CD1c-positive myeloid dendritic cell (primary cell): Measurements from ENCODE around the gene C17orf67.

Source experiments
- DNase-seq: peaks from one replicate; pipeline ENCODE4 v3.0.0-alpha.2; 2016; ENCODE audit errors: extremely low spot score

C17orf67 gene

DNA sequence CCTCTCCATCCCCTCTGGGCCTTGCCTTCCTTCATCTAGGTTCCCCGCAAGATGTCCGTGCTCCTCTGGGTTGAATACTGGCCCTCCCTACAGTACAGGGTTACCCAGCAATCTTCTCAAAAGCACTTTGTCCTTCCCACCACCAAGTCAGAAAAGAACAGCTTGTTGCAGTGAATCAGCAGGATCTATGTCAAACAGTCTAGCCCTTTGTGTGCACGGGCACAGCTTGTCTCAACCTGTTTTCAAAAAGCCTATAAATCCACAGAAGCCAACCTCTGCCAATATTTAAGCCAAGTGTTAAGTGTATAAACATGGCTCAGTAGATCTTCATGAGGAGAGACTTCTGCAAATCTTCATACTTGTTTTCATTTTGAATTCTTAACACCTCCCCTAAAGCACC, 25.2 kb downstream of the C17orf67 start:
- no peak for DNase-seq

DNA sequence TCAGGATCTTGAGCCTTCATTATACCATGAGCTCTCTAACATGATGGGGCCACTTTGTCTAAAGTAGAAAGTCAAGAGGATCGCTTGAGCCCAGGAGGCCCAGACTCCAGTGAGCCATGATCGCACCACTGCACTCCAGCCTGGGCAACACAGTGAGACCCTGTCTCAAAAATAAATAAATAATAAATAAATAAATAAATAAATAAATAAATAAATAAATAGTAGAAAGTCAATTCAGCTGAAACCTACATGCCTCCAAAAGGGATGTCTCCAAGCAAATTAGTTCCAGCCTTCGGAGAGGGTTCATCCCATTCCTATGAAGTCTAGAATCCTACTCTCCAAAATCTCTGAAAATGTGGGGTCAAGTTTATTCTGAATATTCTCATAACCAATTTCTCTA, 26.0 kb downstream of the C17orf67 start:
- no peak for DNase-seq

DNA sequence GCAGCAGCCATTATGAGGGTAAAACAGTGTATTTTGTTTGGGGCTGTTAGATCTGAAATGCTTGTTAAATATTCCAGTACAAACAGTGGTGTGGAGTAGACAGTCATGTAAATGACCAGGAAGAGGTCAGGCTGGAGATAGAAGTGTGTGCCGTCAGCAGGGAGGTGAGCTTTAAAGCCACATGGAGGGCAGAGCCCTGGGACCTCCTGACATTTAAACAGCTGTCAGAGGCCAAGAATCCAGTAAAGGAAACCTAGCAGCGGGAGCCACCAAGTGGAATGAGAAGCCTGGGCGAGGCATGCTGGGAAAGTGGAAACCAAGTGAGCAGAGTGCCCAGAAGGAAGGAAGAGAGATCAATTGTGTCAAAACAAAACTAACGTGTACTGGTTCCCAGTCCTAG, 26.8 kb downstream of the C17orf67 start:
- DNase-seq: no peak

DNA sequence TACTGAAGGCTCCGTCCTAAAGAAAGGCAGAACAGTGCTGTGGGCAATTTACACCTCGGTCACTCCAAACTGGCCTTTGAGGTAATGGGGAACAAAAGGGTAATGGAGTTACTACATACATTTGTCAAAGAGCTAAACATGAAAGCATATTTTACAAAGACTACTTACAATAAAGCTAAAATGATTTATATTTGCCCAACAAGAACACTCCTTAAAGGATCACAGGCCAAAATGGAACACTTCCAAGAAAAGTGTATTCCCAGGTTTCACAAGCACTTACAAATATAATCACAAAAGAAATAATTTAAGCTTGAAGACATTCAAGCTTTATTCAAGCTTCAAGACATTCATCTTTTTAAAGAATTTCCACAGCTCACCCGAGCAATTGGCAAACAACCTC, 29.3 kb downstream of the C17orf67 start:
- DNase-seq: no peak

DNA sequence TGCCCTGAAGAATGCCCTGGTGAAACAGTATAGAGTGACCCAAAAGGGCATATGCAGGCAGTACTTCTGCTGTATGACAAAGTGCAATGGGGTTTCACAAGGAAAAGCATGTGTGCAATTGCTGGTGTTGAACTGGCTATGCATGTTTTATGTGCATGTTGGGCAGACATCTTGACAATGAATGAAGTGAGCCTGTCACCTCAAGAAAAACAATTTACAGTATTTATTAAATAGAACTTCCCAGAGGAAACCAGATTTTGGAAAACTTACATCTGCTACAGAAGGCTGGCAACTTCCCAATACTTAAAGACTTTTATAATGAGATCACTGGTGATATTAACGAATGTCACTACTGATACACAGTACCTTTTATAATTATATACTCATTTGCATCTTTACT, 30.6 kb downstream of the C17orf67 start:
- no peak for DNase-seq

DNA sequence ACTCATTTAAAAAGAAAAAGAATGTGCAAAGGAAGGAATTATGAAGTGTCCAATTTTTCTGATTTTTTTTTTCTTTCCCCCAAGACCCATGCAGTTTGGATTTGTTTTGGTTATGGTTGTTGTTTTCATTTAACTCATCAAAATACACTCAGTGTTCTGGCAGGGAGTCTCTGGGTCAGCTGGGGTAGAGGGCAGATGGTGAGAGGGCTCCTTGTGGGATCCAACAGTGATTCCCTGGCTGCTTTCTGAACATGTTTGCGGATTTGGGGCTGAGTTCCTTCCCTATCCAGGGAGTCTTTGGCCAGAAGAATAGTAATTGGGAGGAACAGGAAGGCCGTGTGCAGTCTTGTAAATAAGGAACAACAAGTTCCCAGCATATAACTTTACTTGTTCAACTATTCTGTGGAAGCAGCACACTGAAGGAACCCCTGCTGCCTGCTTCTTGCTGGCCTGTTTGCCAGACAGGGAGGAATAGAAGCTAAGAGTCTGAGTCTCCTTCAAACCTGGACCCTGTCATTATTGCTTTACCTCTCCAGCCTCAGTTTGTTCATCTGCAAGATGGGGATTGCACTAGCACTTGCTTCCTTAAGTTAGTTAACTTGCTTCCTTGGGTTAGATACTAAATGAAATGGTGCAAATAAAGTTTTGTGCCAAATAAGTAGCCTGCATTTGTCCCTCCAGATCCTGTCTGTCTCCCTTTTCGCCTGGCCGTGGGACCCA, 32.1 kb downstream of the C17orf67 start:
- DNase-seq: no peak

DNA sequence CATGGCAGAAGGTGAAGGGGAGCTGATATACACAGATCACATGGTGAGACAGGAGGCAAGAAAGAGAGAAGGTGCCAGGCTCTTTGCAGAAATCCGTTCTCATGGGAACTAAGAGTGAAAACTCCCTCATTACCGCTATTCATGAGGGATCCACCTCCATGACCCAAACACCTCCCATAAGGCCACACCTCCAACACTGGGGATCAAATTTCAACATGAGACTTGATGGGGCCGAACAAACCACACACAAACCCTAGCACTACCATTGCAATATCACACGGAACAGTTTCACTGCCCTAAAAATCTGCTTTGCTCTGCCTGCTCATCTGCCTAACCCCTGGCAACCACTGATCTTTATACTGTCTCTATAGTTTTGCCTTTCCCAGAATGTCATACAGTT, 34.8 kb downstream of the C17orf67 start:
- no peak for DNase-seq

DNA sequence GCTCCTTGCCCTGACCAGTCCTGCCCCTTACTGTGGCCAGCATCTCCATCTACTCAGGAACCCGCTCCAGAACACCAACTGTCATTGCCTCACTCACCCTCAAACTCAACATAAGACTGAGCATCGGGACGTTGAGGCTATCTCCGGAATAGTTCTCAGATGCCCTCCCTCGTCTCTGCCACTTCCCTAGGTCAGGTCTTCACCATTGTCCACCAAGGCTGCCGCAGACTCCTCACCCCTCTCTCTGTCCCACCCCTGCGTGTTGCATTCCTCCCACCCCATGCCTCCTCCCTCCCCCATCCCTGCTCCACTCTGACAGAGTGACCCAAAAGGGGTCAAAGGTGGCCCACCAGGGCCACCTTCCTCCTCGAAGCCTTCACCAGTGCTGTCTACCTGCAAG, 37.2 kb downstream of the C17orf67 start:
- DNase-seq: no peak

DNA sequence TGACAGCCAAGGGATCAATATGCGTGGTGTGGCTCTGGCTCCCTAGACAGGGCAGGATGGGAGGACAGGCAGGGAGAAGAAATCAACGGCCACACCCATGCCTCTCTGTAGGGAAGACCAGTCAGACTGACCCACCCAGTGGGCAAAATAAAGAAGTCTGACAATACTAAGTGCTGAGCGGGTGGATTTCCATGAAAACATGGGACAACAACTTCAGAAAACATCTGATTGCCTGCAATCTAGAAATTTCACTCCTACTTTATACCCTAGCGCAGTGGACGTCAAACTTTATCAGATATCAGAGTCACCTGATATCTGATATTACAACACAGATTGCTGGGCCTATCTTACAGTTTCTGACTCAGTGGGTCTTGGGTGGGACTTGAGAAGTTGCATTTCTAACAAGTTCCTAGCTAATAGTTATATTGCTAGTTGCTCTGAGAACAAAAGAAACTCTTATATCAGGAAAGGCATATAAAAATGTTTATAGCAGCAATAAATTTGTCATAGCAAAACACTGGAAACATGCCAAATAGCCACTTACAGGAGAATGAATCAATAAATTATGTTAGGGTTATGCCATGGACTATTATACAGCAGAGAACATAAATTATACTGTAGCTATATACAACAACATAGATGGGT, 38.4 kb downstream of the C17orf67 start:
- DNase-seq: no peak

DNA sequence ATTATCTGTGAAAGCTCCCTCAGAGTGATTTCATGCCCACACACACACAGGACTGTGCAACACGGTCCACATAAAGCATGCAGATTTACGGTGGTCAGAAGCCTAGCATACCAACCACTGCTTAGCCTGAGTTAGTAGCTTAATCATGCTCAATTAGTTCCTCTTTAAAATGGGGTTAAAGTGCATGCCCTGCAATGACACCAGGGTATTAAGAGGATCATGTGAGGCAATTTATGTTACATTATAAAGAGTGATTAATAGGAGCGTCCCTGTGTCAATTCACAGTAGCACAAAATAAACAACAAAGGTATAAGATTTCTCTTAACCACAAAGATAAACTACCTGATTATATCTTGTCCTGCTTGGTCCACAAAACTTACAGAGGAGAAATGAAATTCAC, 39.8 kb downstream of the C17orf67 start:
- peak; percentile 66 for DNase-seq

DNA sequence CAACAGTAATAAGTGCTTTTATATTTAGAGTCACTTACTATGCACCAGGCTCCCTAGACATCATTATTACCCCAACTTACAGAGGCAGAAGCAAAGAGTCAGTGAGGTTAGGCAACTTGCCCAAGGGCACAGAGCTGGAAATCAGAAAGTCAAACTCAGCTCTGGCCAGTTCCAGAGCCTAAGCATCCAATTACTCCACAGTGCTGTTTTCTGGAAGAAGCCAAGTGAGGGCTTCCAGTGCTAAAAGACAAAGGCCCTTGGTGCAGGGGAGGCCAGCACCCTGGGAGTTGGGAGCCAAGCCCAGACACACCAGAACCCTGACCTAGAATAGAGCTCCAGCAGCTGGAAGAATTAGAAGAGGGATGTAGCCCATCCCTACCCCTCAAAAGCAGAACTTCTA, 40.2 kb downstream of the C17orf67 start:
- no peak for DNase-seq

DNA sequence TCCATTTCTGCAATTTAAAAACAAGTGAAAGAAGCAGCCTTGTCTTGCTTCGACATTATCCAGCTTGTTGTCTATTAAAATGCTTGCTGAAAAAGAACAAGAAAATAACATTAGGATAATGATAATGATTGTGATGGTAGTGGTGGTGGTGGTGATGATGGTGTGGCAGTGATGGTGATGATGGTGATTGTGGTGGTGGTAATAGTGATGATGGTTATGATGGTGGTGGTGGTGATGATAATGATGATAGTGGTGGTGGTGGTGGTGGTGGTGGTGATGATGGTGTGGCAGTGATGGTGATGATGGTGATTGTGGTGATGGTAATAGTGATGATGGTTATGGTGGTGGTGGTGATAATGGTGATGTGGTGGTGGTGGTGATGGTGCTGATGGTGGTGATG, 41.5 kb downstream of the C17orf67 start:
- DNase-seq: no peak

DNA sequence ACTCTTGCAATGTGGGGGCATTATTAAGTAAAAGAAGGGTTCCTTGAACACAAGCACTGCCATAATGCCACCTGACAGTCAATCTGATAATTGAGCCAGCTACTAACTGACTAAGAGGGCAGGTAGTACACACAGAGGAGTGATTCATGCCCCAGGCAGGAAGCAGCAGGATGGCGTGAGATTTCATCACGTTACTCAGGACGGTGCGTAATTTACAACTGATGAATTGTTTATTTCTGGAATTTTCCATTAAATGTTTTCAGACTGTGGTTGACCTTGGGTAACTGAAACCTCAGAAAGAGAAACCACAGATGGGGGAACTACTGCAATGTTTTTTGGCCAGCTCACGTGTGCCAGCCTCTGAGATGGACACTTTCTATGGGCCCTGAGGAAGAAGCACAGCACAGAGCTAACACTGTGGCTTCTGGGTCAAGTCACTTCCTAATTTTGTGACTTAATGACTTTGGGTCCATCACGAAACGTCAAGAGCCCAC, 46.7 kb downstream of the C17orf67 start:
- peak; percentile 96 for DNase-seq

DNA sequence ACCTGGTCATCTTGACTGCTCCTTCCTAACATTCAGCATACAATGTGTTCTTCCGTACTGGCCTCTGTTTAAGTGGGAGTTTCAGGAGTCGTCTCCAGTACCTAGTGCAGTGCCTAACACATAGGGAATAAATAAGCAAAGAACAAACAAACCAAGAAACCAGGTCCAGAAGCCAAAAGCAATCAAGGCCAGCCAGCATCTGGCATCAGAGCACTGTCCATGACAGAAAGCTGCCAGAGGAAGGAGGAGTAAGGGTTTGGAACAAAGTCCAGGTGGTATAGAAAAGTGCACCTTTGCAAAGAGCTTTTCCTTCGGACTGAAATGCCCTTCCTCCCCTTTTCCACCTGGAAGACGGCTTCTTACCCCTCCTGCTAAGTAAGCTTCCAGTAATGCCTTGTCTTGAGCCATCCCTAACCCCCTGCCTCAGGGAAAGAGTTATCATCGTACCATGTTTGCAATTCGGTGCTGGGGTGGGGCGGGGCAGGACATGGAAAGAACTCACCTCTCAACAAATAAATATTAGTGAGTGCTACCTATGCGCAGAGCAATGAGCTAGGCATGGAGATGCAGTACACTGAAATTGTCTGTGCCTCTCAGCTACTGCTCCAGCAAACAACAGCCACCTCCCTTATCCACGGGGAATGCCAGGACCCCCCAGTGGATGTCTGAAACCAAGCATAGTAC, 47.6 kb downstream of the C17orf67 start:
- no peak for DNase-seq

DNA sequence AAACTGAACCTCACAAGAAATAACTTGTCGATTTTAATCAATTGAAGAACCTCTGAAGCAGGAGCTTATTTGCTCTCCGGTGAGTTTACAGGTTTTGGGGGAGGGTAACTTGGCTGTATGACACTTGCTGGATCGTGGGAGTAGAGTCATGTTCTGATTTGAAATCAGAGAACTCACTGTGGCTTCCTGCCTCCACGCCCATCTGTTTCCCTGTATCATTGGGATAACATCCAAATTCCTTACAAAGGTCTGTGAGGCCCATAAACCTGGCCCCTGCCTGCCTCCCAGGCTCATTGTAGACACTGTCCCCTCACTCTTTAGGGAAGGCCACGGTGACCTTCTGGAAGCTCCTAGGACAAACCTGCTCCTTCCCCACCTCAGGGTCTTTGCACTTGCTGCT, 48.3 kb downstream of the C17orf67 start:
- DNase-seq: peak; percentile 13

DNA sequence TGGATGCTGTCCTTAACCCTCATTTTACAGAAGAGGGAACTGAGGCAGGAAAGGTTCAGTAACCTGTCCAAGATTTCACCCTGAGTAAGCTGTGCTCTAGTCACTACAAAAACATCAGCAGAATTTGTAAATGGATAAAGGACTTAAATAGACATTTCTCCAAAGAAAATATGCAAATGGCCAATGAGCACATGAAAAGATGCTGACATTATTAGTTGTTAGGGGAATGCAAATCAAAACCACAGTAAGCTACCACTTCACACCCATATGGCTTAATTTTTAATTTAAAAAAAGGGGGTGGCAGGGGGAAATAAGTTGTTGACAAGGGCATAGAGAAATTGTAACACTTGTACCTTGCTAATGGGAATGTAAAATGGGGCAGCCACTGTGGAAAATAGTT, 51.4 kb downstream of the C17orf67 start:
- no peak for DNase-seq

DNA sequence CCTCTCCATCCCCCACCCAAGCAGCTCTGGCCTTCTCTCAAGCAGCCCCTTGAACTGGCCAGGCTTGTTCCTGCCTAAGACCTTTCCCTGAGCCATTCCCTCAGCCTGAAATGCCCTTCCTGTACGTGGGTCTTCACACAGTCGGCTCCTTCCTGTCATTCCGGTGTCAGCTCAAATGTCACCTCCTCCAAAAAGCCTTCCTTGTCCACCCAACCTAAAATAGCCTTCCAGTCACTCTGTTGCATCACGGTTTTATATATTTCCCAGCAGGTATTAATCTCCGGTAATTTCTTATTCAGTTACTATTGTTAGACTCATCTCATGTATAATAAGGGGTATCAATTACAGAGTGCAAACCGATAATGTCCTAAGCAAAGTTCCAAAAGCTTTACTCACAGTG, 51.8 kb downstream of the C17orf67 start:
- DNase-seq: no peak

DNA sequence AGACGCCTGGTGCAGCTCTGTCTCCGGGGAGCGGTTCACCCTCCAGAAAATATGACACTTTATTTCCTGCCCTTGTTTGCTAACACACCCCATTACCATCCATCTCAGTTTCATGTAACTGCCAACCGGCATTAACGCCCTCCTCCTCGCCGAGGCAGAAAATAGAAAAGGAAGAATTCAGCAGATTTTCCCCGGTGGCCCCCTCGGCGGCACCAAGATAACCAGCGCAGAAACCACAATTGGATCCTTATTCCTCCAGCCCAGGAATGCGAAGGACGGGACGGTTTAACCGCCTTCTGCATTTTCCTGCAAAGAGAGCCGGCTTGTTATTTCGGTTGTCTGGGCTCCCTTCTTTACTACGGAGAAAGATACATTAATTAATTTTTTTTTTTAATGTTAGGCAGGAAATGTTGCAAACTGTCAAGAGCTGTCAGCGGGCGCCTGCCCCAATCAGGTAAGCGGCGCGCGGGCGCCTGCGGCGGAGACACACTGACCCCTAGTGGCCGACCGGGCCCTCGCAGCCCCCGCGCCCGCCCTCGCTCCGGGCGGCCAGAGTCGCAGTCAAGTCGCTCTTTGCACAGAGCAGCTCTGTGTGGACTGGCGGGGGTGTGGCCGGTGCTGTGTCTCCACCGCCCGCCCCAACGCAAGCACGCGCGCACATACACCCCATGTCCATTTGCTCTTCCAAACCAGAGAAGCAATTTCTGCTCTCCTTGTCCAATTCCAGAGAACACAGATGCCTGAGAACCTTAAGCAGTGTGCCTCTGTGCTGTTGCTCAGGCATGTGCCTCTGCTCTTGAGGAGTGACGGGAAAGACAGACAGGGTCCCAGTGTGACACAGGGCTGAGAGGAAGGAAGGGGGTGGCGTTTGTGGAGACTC, 53.6 kb downstream of the C17orf67 start:
- peak; percentile 89 for DNase-seq

DNA sequence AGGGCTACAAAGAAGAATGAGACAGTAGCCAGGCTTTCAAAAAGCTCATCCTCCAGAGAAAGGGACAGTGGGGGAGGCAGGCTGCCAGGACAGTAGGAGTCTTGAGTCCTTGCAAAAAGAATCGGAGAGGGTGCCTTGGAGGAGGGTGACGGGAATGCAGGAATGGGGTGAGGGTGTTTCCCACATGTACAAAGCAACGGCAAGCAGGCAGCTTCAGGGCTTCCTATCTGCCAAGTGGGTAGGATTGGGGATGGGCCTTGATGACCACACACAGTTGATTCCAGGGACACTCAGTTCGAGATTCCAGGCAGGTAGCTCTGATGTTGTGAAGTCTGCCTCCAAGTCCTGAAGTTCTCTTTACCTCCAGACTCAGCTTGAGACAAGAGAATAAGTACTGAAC, 54.4 kb downstream of the C17orf67 start:
- DNase-seq: no peak

DNA sequence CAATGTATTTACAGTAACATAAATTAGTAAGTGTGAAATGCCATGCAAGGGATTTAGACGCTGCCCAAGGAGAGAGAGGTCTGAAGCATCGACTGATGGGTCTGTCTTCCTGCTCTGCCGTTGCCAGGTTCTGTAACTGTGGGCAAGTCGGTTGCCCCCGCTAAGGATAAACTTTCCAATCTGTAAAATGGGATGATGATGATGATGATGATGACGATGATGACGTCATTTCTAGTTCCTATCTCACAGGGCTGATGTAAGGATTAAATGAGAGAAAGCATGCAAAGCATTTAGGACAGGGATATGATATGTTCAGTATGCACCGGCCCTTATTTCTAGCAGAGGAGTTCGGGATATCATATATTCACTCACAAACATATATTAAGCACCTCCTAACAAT, 54.8 kb downstream of the C17orf67 start:
- no peak for DNase-seq

DNA sequence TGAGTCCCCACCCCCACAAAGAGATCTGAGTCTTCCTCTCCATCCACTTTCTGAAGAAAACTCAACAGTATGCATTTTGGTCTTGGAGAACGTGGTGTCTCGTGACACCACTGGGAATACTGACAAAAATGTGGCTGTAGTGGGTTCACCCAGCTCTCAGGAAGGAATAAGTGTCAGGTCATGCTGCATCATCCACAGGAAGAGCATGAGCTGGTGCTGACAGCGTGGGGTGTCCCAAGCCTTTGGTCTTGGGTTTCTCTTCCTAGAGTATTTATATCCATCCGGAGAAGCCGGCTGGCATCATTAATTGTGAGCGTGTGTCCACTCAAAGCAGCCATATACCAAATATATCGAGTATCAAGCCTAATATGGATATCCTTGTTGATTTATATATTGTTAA, 55.9 kb downstream of the C17orf67 start:
- DNase-seq: peak; percentile 9

DNA sequence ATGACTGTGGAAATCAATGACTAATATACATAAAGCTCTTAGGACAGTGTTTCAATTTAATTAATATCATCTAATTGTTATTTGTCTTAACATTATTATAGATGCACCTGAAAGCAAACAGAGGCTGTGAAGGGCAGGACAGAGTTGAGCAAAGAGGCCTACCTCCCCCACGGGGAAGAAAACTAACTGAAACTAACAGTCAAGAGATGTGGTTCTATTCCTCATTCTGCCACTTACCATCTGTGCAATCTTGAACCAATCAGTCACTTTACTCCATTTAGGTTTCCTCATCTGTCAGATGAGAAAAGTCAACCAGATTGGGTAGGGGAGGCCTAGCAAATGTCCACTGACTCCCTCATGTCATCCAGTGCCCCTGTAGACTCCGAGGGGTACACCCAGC, 59.1 kb downstream of the C17orf67 start:
- no peak for DNase-seq
